Coronary artery (tissue), 2 donors: ENCODE results near the gene GALNTL6.

Experiments used
- DNase-seq: peaks from one replicate; pipeline ENCODE4 v3.0.0-alpha.2; 2017; ENCODE audit warnings: low spot score
- H3K27ac ChIP-seq, 2 donors: fragments of 200-600 bp; sonication (generic); one replicate each; pipeline ENCODE4 v1.5.1; 2016 to 2019
- H3K4me3 ChIP-seq: fragments of 200-600 bp; sonication (generic); 2 replicates; pipeline ENCODE4 v1.5.1; 2016; ENCODE audit warnings: mild to moderate bottlenecking, moderate library complexity
- TF ChIP-seq, protein P1 (sequence below): fragments of 200-600 bp; sonication (generic); IDR thresholded peaks from one replicate; pipeline ENCODE4 v1.5.1; 2019; ENCODE audit warnings: antibody characterized with exemption

GALNTL6 gene

DNA sequence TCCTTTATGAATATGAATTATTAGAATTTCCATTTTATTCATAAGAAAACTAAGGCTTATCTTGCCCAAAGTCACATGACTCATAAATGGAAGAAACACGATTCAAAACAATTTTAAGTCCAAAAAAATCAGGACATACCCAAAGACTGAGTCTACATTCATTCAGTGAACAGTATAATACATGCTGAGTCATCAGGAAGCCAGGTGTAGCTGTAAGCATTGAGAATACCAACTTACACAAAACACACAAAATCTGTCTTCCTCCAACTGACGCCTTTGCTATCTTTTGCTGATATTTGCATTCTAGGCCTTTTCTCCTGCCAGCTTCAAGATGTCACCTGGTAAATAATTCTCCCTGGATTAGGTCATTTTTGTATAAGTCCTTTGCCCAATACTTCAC is 835.3 kb downstream of the GALNTL6 start:
- no peak overlapping the region for H3K4me3 ChIP-seq
- no peak overlapping the region for H3K27ac ChIP-seq
- TF ChIP-seq, protein P1, sequence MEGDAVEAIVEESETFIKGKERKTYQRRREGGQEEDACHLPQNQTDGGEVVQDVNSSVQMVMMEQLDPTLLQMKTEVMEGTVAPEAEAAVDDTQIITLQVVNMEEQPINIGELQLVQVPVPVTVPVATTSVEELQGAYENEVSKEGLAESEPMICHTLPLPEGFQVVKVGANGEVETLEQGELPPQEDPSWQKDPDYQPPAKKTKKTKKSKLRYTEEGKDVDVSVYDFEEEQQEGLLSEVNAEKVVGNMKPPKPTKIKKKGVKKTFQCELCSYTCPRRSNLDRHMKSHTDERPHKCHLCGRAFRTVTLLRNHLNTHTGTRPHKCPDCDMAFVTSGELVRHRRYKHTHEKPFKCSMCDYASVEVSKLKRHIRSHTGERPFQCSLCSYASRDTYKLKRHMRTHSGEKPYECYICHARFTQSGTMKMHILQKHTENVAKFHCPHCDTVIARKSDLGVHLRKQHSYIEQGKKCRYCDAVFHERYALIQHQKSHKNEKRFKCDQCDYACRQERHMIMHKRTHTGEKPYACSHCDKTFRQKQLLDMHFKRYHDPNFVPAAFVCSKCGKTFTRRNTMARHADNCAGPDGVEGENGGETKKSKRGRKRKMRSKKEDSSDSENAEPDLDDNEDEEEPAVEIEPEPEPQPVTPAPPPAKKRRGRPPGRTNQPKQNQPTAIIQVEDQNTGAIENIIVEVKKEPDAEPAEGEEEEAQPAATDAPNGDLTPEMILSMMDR, result no peak
- no peak for DNase-seq

DNA sequence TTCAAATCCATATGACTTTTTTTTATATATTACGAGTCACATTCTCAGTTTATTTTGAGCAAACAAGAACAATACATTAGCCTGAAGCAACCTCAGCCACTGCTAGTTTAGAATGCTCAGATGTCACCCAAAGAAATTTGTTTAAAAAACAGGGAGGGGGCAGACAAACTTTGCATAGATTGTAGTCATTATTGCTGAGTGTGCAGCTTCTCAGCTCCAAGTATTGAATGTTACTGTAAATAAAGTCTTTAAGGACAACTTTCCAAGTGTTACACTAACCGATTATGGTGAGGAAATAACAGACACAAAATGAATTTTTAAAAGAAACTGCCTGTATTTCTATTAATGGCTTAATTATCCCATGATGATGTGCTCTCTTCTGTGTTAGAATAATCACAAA is 835.9 kb downstream of the GALNTL6 start:
- no peak for DNase-seq
- TF ChIP-seq, protein P1, result no peak
- H3K4me3 ChIP-seq, result no peak overlapping the region
- no peak overlapping the region for H3K27ac ChIP-seq

DNA sequence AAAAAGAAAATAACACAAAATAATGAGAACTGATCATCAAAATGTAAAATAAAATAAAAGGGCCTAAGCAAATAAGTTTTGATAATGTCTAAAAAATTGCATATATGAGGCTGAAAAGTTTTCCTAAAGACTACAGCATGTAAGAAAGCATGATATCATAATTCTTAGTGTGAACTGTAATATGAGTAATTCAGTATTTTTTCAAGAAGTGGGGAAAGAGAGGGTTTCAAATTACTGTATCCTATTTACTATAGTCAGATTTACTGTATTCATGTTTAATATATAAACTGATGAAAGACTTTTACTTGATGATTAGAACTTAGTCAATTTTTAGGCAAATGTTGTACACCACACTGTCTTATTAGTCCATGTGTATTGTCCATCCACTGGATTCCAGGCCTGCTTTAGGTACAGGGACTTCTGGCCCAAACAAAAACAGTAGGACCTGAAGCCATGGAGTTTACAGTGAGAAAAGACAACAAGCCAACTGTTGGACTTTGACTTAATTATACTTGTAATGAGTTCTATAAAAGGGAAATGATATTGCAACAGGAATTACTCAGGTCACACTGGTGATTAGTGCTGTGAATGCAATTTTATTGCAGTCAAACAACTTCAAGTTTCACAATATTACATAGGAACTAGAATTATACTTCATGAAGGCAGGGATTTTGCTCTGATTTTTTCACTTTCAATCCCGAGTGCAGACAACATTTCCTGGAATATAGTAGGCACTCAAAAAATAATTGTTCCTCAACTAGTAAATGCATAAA is 837.7 kb downstream of the GALNTL6 start:
- DNase-seq, result no peak
- H3K27ac ChIP-seq, result no peak overlapping the region
- no peak overlapping the region for H3K4me3 ChIP-seq
- TF ChIP-seq, protein P1, result no peak

DNA sequence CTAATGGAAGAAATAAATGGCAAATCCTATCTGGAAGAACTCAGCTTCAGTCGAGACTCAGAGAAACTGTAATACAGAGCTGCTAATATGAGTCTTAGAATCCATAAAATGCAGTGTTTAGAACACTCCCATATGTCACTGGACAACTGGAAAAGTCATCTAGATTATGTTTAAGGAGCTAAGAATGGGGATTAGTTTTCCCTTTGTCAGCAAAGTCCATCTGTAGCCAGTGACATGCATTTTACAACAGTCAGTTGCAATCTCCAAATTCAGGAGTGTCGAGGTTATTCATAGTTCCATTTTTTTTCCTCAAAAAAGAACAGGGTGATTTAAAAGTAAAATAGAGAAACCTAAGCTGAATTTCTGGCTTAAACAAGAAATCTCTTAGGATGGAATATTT is 838.8 kb downstream of the GALNTL6 start:
- TF ChIP-seq, protein P1, result no peak
- no peak overlapping the region for H3K27ac ChIP-seq
- no peak for DNase-seq
- H3K4me3 ChIP-seq, result no peak overlapping the region

DNA sequence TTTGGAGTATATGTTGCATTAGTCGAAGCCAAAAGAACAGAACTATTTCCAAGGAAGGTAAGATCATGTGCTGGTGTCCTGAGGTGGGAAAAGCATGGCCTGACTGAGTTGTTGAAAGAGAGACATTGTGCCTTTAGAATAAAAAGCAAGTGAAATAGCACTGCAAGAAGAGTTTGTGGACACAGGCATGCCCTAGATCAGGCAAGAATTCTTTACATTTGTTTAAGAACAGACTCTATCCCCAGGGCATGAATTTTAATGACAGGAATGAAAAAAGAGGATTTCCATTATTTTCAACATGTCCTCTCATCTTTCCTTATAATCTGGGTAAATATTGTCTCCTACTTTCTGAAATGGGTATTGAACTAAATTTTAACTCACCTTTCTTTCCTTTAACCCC is 839.2 kb downstream of the GALNTL6 start:
- no peak overlapping the region for H3K27ac ChIP-seq
- DNase-seq, result no peak
- TF ChIP-seq, protein P1, result no peak
- no peak overlapping the region for H3K4me3 ChIP-seq

DNA sequence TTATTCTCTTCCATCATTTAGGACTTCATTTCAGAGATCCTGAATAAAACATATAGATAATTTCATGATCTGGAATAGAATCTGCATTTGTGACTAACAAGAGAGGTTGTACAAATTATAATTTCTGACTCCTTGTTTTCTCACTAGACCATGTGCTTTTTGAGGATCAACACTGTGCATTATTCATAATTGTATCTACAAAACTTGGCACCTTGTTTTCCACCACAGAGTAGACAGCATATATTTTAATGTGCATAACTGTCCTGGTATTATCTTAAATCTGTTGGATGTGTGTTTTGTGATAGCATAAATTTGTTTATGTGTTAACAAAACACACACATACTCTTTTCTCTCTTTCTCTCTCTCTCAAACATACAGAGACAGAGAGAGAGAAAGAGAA is 840.5 kb downstream of the GALNTL6 start:
- H3K27ac ChIP-seq, result no peak overlapping the region
- no peak for DNase-seq
- TF ChIP-seq, protein P1, result no peak
- H3K4me3 ChIP-seq, result no peak overlapping the region

DNA sequence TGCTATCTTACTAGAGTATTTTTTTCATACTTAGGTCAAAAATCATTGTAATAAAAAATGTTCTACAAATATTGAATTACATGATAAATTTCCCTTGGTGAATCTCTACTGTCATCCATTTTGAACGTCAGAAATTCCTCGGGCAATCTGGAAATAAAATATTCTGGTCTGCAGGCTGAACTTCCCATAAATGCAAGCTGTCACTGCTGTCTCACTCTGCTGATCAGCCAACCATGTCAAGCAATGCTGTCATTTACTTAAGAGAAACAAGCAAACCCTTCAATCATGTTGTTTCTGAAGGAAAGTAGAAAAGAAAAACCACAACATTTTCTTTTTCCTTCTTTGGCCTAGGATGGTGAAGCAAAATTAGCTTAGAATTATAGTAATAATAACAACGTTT is 841.3 kb downstream of the GALNTL6 start:
- H3K27ac ChIP-seq, result no peak overlapping the region
- DNase-seq, result no peak
- no peak overlapping the region for H3K4me3 ChIP-seq
- TF ChIP-seq, protein P1, result no peak
